Urothelium cell line (cell line): ENCODE results near the gene PTTG1IP.
"Not testable (repeated sequence)": the region's sequence is repeated elsewhere in the genome, so short reads cannot be mapped to it uniquely, and the experiment has no call there.

Source experiments
- DNase-seq: peaks from one replicate; pipeline ENCODE4 v3.0.0; 2011; ENCODE audit warnings: low spot score, mixed read lengths
- FAIRE-seq: peaks from 2 replicates; lab custom pipeline; 2011; peaks lifted over from hg19 to GRCh38; lab: Jason Lieb, UNC

The PTTG1IP gene, protein sequence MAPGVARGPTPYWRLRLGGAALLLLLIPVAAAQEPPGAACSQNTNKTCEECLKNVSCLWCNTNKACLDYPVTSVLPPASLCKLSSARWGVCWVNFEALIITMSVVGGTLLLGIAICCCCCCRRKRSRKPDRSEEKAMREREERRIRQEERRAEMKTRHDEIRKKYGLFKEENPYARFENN

GRCh38 chr21:44873356-44874239, at the start of gene PTTG1IP:
TSS of gene PTTG1IP (minus strand) at chr21:44873690. CDS start at chr21:44873616, 74 bp downstream.
- DNase-seq, result peak; percentile 99
- FAIRE-seq, result no peak

DNA sequence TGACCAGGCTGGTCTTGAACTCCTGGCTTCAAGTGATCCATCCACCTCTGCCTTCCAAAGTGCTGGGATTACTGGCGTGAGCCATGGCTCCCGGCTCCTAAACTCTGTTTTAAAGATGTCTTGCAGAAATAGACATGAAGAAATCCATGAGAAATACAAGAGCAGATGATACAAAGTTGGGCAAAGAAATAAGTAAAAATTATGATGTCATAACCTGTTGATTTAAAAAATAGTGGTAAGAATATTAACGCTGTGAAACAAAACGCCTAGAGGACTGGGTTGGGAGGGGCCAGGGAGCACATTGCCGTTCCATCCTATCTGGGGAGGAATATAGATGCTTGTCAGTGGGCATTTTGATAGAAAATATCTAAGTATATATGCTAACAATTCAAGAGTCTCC, 48.4 kb upstream of the PTTG1IP start:
- no peak for DNase-seq
- FAIRE-seq, result no peak

DNA sequence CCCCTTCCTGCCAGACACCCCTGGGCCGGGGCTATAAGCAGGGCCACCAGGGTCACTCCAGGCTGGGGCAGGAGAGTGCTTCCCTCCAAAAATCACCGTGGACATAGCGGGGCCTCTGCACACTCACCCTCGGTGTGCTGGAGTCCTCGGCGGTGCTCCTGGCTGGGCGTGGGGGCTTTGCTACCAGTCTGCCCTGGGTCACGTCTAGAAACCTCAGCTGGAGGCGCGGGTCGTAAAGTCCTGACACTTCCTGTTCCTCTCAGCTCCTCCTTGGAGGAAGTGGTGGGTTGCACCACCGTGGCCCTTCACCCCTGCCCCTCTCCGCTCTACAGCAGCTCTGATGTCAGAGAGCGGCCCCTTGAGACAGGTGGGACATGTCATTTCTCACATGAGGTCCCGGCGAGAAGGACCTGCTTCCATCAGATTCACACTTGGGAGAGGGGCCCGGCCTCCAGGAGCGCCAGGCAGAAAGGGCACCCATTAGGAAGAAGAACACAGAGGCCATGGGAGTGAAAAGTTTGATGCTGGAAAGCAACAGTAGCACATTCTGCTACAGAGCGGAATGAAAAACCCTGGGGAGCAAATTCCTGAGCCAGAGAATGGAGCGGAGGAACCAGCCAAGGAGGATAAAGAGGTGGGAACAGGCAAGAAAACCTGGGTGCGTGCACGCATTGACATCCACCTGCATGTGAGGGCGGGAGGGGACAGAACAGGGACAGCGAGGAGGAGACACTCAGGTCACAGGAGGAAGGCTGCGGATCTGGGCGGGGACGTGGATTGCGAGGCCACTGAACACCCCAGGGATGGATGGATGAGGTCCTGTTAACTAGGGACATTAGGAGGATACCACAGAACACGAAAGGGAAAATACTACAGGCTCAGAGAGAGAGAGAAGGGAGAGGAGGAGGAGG, 47.5 kb upstream of the PTTG1IP start, which contains the start of gene ITGB2:
Gene ITGB2 (minus strand): TSS at position 206 of the 911 bp plus-strand sequence. CDS start 10,117 bp downstream, outside the sequence.
- DNase-seq, result no peak
- no peak for FAIRE-seq

GRCh38 chr21:44919913-44920693, 46.6 kb upstream of the PTTG1IP start:
- no peak for DNase-seq
- peak; percentile 89 for FAIRE-seq

- DNase-seq (no peak), FAIRE-seq (no peak)
Observed at GRCh38 chr21:44919111-44919912, 45.8 kb upstream of the PTTG1IP start.

DNA sequence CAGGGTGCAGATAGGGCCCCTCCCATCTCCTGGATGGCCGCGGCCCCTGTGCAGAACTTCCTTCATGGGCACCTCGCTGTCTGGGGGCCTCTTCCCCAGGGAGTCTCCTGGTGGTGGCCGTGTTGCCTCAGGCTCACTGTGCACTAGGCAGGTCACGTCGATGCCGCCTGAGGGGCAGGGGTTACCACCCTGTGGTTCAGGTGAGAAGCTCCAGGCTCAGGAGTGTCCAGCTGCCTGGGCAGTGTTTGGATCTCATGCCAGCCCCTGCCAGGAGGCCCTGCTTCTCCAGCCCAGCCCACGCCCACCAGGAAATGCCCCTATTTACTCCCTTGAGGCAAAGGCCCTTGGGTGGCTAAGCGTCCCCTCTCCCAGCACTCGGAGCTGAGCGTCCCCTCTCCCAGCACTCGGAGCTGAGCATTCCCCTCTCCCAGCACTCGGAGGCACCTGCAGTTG, 45.1 kb upstream of the PTTG1IP start:
- DNase-seq, result no peak
- FAIRE-seq, result no peak

DNA sequence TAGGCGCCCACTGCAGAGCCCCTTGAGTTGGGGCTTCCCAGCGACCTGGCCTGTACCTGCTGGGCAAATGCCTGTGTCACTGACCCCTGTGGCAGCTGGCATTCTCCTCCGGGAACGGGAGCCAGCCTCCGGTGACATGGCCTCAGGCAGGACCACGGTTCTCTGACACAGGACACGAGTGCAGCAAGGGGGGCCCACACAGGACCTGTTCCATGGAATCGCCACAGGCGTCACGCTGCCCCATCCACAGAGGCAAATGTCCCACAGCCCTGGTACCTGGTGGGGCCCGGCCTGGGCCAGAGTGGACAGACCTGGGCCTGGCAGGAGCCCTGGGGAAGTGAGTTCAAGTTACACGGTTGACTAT, 44.6 kb upstream of the PTTG1IP start:
- DNase-seq (no peak), FAIRE-seq (no peak)

- no peak for FAIRE-seq
Observed at GRCh38 chr21:44917446-44918106, 44.1 kb upstream of the PTTG1IP start.

DNA sequence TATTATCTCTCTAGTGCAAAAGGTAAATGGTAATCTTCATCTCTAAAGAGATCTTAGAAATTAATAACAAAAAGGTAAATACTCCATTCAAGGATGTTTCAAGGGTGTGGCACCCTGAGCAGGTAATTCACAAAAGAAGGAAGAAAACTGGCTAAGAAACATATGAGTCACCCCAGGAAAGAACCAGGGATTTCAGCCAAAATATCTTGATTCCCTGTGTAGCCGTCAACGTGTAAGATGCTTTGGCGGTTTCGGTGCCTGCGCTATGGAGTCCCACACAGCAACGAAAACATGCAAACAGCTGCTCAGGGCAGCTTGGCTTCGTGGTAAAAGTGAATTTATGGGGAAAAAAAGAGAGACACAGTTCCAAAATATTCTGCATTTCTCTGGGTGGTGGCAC, 43.5 kb upstream of the PTTG1IP start:
- DNase-seq (peak; percentile 21), FAIRE-seq (no peak)

More at GRCh38 chr21:44917446-44918106, 44.1 kb upstream of the PTTG1IP start:
- DNase-seq, result no peak

GRCh38 chr21:44914176-44914874, 40.8 kb upstream of the PTTG1IP start:
- DNase-seq (no peak), FAIRE-seq (no peak)

DNA sequence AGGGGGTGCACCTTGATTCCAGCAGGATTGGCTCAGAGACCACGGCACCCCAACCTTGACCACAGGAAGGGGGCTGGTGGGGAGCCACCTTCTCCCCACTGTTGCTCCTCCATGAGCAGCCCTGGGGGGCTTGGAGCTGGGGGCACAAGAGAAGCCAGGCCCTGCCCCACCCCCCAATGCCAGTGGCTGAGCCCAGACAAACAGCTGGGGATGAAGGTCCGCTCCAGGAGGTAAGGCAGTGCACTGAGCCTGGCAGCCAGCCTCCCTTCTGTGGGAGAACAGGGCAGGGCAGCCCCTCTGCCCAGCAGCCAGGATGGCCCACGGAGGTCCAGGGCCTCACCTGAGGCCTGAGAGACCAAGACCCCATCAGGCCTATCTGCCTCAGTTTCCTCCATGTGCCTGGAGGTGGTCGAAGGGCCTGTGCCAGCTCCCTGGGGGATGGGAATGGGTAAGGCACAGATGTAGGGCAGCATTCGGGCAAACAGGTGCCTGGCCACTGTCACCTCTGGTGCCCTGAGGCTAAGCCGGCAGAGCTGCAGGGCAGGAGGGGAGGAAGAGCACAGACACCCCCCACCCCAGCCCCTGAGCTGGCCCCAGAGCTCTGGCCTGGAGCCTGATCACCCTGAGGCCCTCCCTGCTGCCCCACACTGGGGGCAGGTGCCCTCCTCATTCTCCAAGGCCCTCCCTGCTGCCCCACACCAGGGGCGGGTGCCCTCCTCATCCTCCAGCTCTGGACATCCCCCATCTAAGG, 40.1 kb upstream of the PTTG1IP start:
- FAIRE-seq (no peak), DNase-seq (no peak)

DNA sequence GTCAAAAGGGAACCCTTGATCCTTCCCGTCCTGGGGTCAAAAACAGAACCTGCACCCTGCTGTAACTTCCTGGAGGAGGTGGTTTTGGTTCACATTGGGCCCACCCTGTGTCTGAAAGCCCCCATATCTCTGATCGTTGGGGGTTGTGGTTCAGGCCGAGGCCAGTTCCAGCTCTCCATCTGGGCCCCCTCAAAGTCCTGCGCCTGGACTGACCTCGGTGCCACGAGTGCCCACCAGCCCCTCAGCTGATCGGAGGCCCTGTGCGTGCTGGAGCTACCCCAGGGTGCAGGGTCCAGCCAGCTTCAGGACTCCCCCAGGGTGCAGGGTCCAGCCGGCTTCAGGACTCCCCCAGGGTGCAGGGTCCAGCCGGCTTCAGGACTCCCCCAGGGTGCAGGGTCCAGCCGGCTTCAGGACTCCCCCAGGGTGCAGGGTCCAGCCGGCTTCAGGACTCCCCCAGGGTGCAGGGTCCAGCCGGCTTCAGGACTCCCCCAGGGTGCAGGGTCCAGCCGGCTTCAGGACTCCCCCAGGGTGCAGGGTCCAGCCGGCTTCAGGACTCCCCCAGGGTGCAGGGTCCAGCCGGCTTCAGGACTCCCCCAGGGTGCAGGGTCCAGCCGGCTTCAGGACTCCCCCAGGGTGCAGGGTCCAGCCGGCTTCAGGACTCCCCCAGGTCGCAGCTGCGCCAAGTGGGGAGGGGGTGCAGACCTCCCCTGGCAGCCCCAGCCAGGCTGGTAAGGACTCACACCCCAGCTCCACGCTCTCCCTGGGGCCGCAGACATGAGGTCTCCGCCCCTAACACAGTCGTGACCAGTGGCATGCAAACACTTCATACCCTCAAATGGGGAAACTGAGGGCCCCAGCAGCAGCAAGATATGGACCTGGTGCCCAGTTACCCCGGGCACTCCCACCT, 39.3 kb upstream of the PTTG1IP start:
- not testable (repeated sequence) for FAIRE-seq, DNase-seq

DNA sequence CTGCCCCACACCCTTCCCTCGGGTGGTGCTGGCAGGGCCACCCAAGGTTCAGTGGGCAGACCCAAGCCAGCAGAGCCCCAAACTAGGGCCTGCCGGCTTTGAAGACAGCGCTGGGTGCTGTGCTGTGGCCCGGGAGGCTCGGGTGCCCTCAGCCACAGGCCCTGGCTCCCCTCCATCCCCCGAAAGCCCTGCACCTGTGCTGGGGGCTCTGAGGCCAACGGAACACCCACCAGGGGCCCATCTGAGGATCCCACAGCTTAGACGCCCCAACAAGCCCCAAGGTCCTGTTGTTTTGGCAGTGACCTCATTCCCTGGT, 38.6 kb upstream of the PTTG1IP start:
- FAIRE-seq, result no peak
- DNase-seq, result no peak

DNA sequence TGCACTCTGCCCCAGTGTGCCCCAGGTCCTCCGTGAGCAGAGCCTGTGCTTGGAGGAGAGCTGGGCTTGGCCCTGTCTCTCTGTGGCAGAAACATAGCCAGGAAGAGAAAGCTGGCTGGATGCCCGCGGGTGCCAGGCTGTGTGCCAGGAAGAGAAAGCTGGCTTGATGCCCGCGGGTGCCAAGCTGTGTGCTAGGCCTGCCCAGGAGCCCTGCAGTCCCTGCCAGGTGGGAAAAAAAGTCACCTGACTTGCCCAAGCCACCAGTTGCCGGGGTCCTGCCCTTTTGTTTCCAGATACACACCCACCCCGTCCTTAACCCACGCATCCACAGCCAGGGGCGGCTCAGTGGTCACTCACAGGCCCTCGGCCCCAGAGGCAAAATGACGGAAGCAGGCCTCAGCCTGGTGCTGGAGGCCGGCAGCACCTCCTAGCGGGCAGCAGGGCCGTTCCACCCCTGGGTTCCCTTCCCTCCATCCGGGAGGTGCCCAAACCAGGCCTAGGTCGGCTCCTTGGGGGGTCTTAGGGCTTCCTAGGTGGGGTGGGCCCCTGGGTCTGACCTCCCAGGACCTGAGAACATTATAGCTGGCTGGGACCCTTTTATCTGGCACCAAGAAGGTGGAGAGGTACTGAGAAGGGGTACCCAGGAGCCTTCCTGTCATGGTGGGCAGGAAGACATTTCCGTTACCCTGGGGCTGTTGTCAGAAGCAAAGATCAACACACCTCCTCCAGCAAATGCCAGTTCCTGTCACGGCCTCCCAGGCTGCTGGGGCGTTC, 38.1 kb upstream of the PTTG1IP start:
- DNase-seq (peak; percentile 16), FAIRE-seq (no peak)

- DNase-seq (no peak), FAIRE-seq (peak; percentile 87)
Observed at GRCh38 chr21:44911068-44911383, 37.5 kb upstream of the PTTG1IP start.
